Activated naive CD8-positive, alpha-beta T cell treated with anti-CD3 and anti-CD28 coated beads, Interleukin-2, amount 10 ng/mL, durations not matched to agents 7 days and 5 days (primary cell): ENCODE measurements around the gene GLRA3. TPM values are rescaled to one million over a fixed set of nuclear protein-coding genes. Genes with fewer than 3 reads are reported as not detected.

Experiments used
- ATAC-seq: fragments of 150-1000 bp; cut with Tn5 transposase; one replicate; pipeline ENCODE4 v1.10.0; 2021; ENCODE audit warnings: low read depth, moderate library complexity
- POLR2A ChIA-PET: fragments of 350-600 bp; sonication (Branson Sonifier 250); formaldehyde crosslinking; loops from one replicate; lab custom pipeline; 2021; ENCODE audit warnings: antibody characterized with exemption; lab: Charles Lee
- DNase-seq: peaks from one replicate; pipeline ENCODE4 v3.0.0; 2021
- H3K27ac Mint-ChIP-seq: one replicate; pipeline ENCODE4 v1.8.0; 2022; ENCODE audit warnings: mild to moderate bottlenecking, mixed read lengths
- H3K27me3 Mint-ChIP-seq: one replicate; pipeline ENCODE4 v1.8.0; 2022; ENCODE audit warnings: mild to moderate bottlenecking, moderate library complexity, mixed read lengths
- H3K36me3 Mint-ChIP-seq: one replicate; pipeline ENCODE4 v1.8.0; 2021; ENCODE audit warnings: mild to moderate bottlenecking, mixed read lengths
- H3K4me1 Mint-ChIP-seq: one replicate; pipeline ENCODE4 v1.8.0; 2021; ENCODE audit warnings: mixed read lengths
- H3K4me3 Mint-ChIP-seq: one replicate; pipeline ENCODE4 v1.8.0; 2022; ENCODE audit warnings: mild to moderate bottlenecking, moderate library complexity, mixed read lengths
- H3K9me3 Mint-ChIP-seq: one replicate; pipeline ENCODE4 v1.8.0; 2021; ENCODE audit warnings: mixed read lengths
- total RNA-seq, 2 experiments: library from RNA; stranded (reverse); gene quantifications; one replicate each; pipeline ENCODE4 v1.2.3, GENCODE V29; 2021

Gene GLRA3
- total RNA-seq, 2 experiments from 2014 or later = not detected

GRCh38 chr4:174717828-174718227 lies 111.2 kb downstream of the GLRA3 start:
- Mint-ChIP-seq H3K27me3 (peaks cover 2% of the 10 kb centered on the region), H3K4me3 (no peak overlapping the region), H3K9me3 (no peaks in the 10 kb centered on the region), H3K27ac (no peak overlapping the region), H3K4me1 (no peaks in the 10 kb centered on the region), H3K36me3 (no peaks in the 10 kb centered on the region)
- no peak for ATAC-seq
- DNase-seq = no peak
- POLR2A ChIA-PET = no interaction called here

- POLR2A ChIA-PET = no interaction called here
- ATAC-seq (no peak), DNase-seq (no peak)
- Mint-ChIP-seq H3K36me3 (no peaks in the 10 kb centered on the region), H3K27ac (no peak overlapping the region), H3K9me3 (no peaks in the 10 kb centered on the region), H3K4me3 (no peak overlapping the region), H3K4me1 (no peaks in the 10 kb centered on the region), H3K27me3 (peaks cover 3% of the 10 kb centered on the region)
Measured at GRCh38 chr4:174716986-174717770, 111.9 kb downstream of the GLRA3 start.

GRCh38 chr4:174714393-174715211 lies 114.4 kb downstream of the GLRA3 start:
- no peaks in the 10 kb centered on the region for H3K36me3 Mint-ChIP-seq
- ATAC-seq (no peak), DNase-seq (no peak)
- no peak overlapping the region for H3K4me3 Mint-ChIP-seq
- H3K4me1 Mint-ChIP-seq = no peaks in the 10 kb centered on the region
- no peaks in the 10 kb centered on the region for H3K9me3 Mint-ChIP-seq
- peaks cover 3% of the 10 kb centered on the region for H3K27me3 Mint-ChIP-seq
- H3K27ac Mint-ChIP-seq = no peak overlapping the region
- POLR2A ChIA-PET = no interaction called here

GRCh38 chr4:174713821-174714220 lies 115.2 kb downstream of the GLRA3 start:
- ATAC-seq (no peak), DNase-seq (no peak)
- H3K27ac Mint-ChIP-seq = no peak overlapping the region
- POLR2A ChIA-PET = no interaction called here
- no peaks in the 10 kb centered on the region for H3K36me3 Mint-ChIP-seq
- no peak overlapping the region for H3K4me3 Mint-ChIP-seq
- H3K4me1 Mint-ChIP-seq = no peaks in the 10 kb centered on the region
- H3K9me3 Mint-ChIP-seq = no peaks in the 10 kb centered on the region
- H3K27me3 Mint-ChIP-seq = peaks cover 3% of the 10 kb centered on the region

- Mint-ChIP-seq H3K4me3 (no peak overlapping the region), H3K4me1 (no peaks in the 10 kb centered on the region), H3K27me3 (peaks cover 3% of the 10 kb centered on the region), H3K36me3 (no peaks in the 10 kb centered on the region), H3K27ac (no peak overlapping the region), H3K9me3 (no peaks in the 10 kb centered on the region)
- DNase-seq (no peak), ATAC-seq (no peak)
- POLR2A ChIA-PET = no interaction called here
Measured at GRCh38 chr4:174713181-174713580, 115.9 kb downstream of the GLRA3 start.

- Mint-ChIP-seq H3K27me3 (peaks cover 2% of the 10 kb centered on the region), H3K9me3 (no peaks in the 10 kb centered on the region), H3K27ac (no peak overlapping the region), H3K4me3 (no peak overlapping the region), H3K4me1 (no peaks in the 10 kb centered on the region), H3K36me3 (no peaks in the 10 kb centered on the region)
- DNase-seq (no peak), ATAC-seq (no peak)
- POLR2A ChIA-PET = no interaction called here
Measured at GRCh38 chr4:174709526-174709925, 119.5 kb downstream of the GLRA3 start.

- H3K27ac Mint-ChIP-seq = no peak overlapping the region
- H3K27me3 Mint-ChIP-seq = peaks cover 2% of the 10 kb centered on the region
- DNase-seq = no peak
- POLR2A ChIA-PET = no interaction called here
- ATAC-seq = no peak
- H3K4me3 Mint-ChIP-seq = no peak overlapping the region
- H3K36me3 Mint-ChIP-seq = no peaks in the 10 kb centered on the region
- H3K4me1 Mint-ChIP-seq = no peaks in the 10 kb centered on the region
- H3K9me3 Mint-ChIP-seq = no peaks in the 10 kb centered on the region
Measured at GRCh38 chr4:174708381-174708780, 120.7 kb downstream of the GLRA3 start.

GRCh38 chr4:174707902-174708301 lies 121.1 kb downstream of the GLRA3 start:
- peaks cover 2% of the 10 kb centered on the region for H3K27me3 Mint-ChIP-seq
- no peaks in the 10 kb centered on the region for H3K9me3 Mint-ChIP-seq
- no peaks in the 10 kb centered on the region for H3K36me3 Mint-ChIP-seq
- DNase-seq = no peak
- H3K27ac Mint-ChIP-seq = no peak overlapping the region
- POLR2A ChIA-PET = no interaction called here
- no peaks in the 10 kb centered on the region for H3K4me1 Mint-ChIP-seq
- no peak for ATAC-seq
- no peak overlapping the region for H3K4me3 Mint-ChIP-seq

- Mint-ChIP-seq H3K4me1 (no peaks in the 10 kb centered on the region), H3K4me3 (no peak overlapping the region), H3K27ac (no peak overlapping the region), H3K9me3 (no peaks in the 10 kb centered on the region), H3K36me3 (no peaks in the 10 kb centered on the region), H3K27me3 (no peaks in the 10 kb centered on the region)
- no peak for ATAC-seq
- POLR2A ChIA-PET = no interaction called here
- DNase-seq = no peak
Measured at GRCh38 chr4:174707051-174707676, 121.9 kb downstream of the GLRA3 start.

GRCh38 chr4:174702979-174703478 lies 126.0 kb downstream of the GLRA3 start:
- no peak overlapping the region for H3K4me3 Mint-ChIP-seq
- no peaks in the 10 kb centered on the region for H3K27me3 Mint-ChIP-seq
- H3K27ac Mint-ChIP-seq = no peak overlapping the region
- no peaks in the 10 kb centered on the region for H3K4me1 Mint-ChIP-seq
- DNase-seq (no peak), ATAC-seq (no peak)
- POLR2A ChIA-PET = no interaction called here
- H3K9me3 Mint-ChIP-seq = no peaks in the 10 kb centered on the region
- no peaks in the 10 kb centered on the region for H3K36me3 Mint-ChIP-seq

- Mint-ChIP-seq H3K4me3 (no peak overlapping the region), H3K27me3 (no peaks in the 10 kb centered on the region)
Measured at GRCh38 chr4:174699654-174700053, 129.4 kb downstream of the GLRA3 start.

GRCh38 chr4:174697896-174698295 lies 131.2 kb downstream of the GLRA3 start:
- Mint-ChIP-seq H3K9me3 (no peaks in the 10 kb centered on the region), H3K4me1 (no peaks in the 10 kb centered on the region), H3K4me3 (no peak overlapping the region), H3K27ac (no peak overlapping the region), H3K27me3 (no peaks in the 10 kb centered on the region), H3K36me3 (no peaks in the 10 kb centered on the region)
- ATAC-seq (no peak), DNase-seq (no peak)
- POLR2A ChIA-PET = no interaction called here

More at GRCh38 chr4:174699654-174700053, 129.4 kb downstream of the GLRA3 start:
- no peak for ATAC-seq
- Mint-ChIP-seq H3K9me3 (no peaks in the 10 kb centered on the region), H3K4me1 (no peaks in the 10 kb centered on the region), H3K36me3 (no peaks in the 10 kb centered on the region), H3K27ac (no peak overlapping the region)
- POLR2A ChIA-PET = no interaction called here
- DNase-seq = no peak

- H3K9me3 Mint-ChIP-seq = no peaks in the 10 kb centered on the region
- POLR2A ChIA-PET = no interaction called here
- H3K4me3 Mint-ChIP-seq = no peak overlapping the region
Measured at GRCh38 chr4:174697202-174697601, 131.8 kb downstream of the GLRA3 start.

More at GRCh38 chr4:174697202-174697601, 131.8 kb downstream of the GLRA3 start:
- H3K27me3 Mint-ChIP-seq = no peaks in the 10 kb centered on the region
- H3K4me1 Mint-ChIP-seq = no peaks in the 10 kb centered on the region
- no peak overlapping the region for H3K27ac Mint-ChIP-seq
- DNase-seq = no peak
- no peaks in the 10 kb centered on the region for H3K36me3 Mint-ChIP-seq
- ATAC-seq = no peak
